Endodermal cell (in vitro differentiated cells): ENCODE data around the gene CLPSL1. TPM values are rescaled to one million over a fixed set of nuclear protein-coding genes. Genes with fewer than 3 reads are reported as not detected.

ENCODE experiments used
- DNase-seq: peaks from one replicate; pipeline ENCODE4 v3.0.0-alpha.2; 2017
- H3K27ac ChIP-seq: 2 replicates; pipeline ENCODE4 v1.5.1; 2013; ENCODE audit warnings: mild to moderate bottlenecking, low read depth, low read length, moderate library complexity
- H3K27me3 ChIP-seq: 2 replicates; pipeline ENCODE4 v1.6.1; 2013; ENCODE audit warnings: mild to moderate bottlenecking, low read length, moderate library complexity; ENCODE audit not compliant: insufficient read depth, control insufficient read depth, poor library complexity, severe bottlenecking
- H3K36me3 ChIP-seq: 2 replicates; pipeline ENCODE4 v1.7.0; 2013; ENCODE audit warnings: mild to moderate bottlenecking, low read length, moderate library complexity; ENCODE audit not compliant: control insufficient read depth, insufficient read depth
- H3K4me1 ChIP-seq: one replicate; pipeline ENCODE4 v1.7.0; 2013; ENCODE audit warnings: low read length; ENCODE audit not compliant: control insufficient read depth, insufficient read depth
- H3K4me3 ChIP-seq: 2 replicates; pipeline ENCODE4 v1.5.1; 2013; ENCODE audit warnings: mild to moderate bottlenecking, low read length, moderate library complexity
- H3K9ac ChIP-seq: 2 replicates; pipeline ENCODE4 v1.6.1; 2013; ENCODE audit warnings: mild to moderate bottlenecking, low read length, moderate library complexity; ENCODE audit not compliant: poor library complexity, severe bottlenecking; ENCODE audit errors: extremely low read depth
- H3K9me3 ChIP-seq: 2 replicates; pipeline ENCODE4 v1.6.1; 2013; ENCODE audit warnings: mild to moderate bottlenecking, low read length, moderate library complexity; ENCODE audit not compliant: control insufficient read depth
- H3K27ac Mint-ChIP-seq: 2 replicates; pipeline ENCODE4 v1.8.0; 2020; ENCODE audit warnings: mixed read lengths
- H3K27me3 Mint-ChIP-seq: 2 replicates; pipeline ENCODE4 v1.8.0; 2021; ENCODE audit warnings: mild to moderate bottlenecking, mixed read lengths; ENCODE audit not compliant: insufficient read depth
- H3K36me3 Mint-ChIP-seq: 2 replicates; pipeline ENCODE4 v1.8.0; 2020; ENCODE audit warnings: low read depth, mixed read lengths
- H3K4me1 Mint-ChIP-seq: 2 replicates; pipeline ENCODE4 v1.8.0; 2020; ENCODE audit warnings: mixed read lengths
- H3K4me3 Mint-ChIP-seq: 2 replicates; pipeline ENCODE4 v1.8.0; 2020; ENCODE audit warnings: mild to moderate bottlenecking, moderate library complexity, mixed read lengths
- H3K9me3 Mint-ChIP-seq: 2 replicates; pipeline ENCODE4 v1.8.0; 2020; ENCODE audit warnings: mild to moderate bottlenecking, mixed read lengths
- WGBS, 2 experiments: methylation state at CpG; one replicate each; pipeline versions ENCODE4 v1.1.5 to v1.1.7; 2013; ENCODE audit warnings: missing lambda C conversion rate in 2 of 2, mixed read lengths in 1 of 2; ENCODE audit not compliant: insufficient coverage in 1 of 2, insufficient read length in 1 of 2; 5-methylcytosine and 5-hydroxymethylcytosine counted together
- total RNA-seq, 2 donors: library from RNA; stranded (reverse); fragmentation: NEBNext Ultra II Directional in 1 of 2; extraction: Animal tissue kit (Norgen Biotek cat#: 25700) in 1 of 2; gene quantifications; 2 replicates in 1 of 2; 3 replicates in 1 of 2; pipeline ENCODE4 v1.2.1, GENCODE V29; 2021
- TF ChIP-seq, protein P1 (sequence below): fragments of 200-600 bp; sonication (generic); conservative IDR thresholded peaks from 2 replicates; pipeline ENCODE4 v1.5.0; 2021; ENCODE audit warnings: antibody characterized with exemption, mild to moderate bottlenecking

Gene CLPSL1
- total RNA-seq, 2 donors from 2014 or later = not detected

DNA sequence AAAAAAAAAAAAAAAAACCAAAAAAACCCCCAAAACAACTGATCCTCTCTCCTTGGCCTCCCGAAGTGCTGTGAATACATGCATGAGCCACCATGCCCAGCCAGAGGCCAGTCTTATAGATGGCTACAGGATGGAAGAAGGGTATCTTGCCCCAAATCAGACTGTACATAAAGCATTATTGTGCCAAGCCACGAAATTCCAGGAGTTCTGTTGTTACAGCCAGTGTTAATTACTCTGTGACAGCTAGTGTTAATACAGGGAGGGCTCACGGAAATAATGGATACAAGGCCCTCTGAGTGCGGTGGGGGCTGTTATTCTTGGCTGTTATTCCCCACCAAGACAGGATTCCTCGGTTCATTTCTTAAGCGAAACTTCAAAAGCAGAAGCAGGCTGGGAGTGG lies 5.8 kb upstream of the CLPSL1 start:
- Mint-ChIP-seq H3K4me3 (peak overlapping the region; percentile 56), H3K27ac (no peak overlapping the region), H3K9me3 (no peaks in the 10 kb centered on the region), H3K4me1 (peaks cover 8% of the 10 kb centered on the region), H3K36me3 (no peaks in the 10 kb centered on the region), H3K27me3 (peaks cover 20% of the 10 kb centered on the region)
- no peaks in the 10 kb centered on the region for H3K36me3 ChIP-seq
- H3K4me1 ChIP-seq = no peaks in the 10 kb centered on the region
- no peaks in the 10 kb centered on the region for H3K9me3 ChIP-seq
- no peak for DNase-seq
- 86 to 90% methylated on average over 6 of the region's 6 CpGs for WGBS, 2 experiments
- H3K4me3 ChIP-seq = no peak overlapping the region
- no peak overlapping the region for H3K9ac ChIP-seq
- TF ChIP-seq, protein P1, sequence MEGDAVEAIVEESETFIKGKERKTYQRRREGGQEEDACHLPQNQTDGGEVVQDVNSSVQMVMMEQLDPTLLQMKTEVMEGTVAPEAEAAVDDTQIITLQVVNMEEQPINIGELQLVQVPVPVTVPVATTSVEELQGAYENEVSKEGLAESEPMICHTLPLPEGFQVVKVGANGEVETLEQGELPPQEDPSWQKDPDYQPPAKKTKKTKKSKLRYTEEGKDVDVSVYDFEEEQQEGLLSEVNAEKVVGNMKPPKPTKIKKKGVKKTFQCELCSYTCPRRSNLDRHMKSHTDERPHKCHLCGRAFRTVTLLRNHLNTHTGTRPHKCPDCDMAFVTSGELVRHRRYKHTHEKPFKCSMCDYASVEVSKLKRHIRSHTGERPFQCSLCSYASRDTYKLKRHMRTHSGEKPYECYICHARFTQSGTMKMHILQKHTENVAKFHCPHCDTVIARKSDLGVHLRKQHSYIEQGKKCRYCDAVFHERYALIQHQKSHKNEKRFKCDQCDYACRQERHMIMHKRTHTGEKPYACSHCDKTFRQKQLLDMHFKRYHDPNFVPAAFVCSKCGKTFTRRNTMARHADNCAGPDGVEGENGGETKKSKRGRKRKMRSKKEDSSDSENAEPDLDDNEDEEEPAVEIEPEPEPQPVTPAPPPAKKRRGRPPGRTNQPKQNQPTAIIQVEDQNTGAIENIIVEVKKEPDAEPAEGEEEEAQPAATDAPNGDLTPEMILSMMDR = no peak
- peaks cover 17% of the 10 kb centered on the region for H3K27me3 ChIP-seq
- H3K27ac ChIP-seq = no peak overlapping the region

DNA sequence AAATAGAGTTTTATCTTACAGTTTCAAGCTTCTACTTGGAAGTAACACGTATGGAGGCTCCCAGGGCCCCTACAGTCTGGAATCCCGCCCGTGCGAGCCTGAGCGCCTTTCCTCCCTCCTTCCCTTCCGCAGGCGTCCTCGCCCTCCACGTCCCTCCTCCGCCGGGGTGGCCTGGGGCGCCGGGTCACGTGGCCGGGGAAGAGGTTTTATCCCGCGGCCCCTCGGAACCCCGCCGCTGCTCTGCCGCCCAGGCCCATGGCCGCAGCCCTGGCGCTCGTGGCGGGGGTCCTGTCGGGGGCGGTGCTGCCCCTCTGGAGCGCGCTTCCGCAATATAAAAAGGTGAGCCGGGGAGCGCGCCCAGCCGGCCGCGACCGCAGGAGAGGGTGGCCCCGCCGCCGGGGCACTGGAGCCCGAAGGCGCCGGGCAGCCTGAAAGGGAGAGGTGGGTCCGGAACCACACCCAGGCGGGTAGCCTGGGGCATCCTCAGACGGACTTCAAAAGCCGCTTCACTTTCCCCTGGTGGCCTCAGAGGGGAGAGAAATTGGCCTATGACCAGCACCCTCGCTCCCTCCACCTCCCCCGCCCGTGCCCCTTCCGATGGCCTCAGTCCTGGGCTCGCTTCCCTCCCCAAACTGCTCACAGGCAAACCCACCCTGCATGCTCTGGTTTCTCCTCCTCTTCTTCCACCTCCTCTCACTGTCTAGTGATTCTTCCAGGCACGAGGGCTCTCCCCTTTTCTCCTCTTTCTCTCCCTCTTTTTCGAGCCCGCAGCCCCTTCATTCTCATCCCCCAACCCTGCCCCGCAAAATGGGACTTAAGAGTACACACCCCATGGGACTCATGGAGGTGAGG lies 4.2 kb upstream of the CLPSL1 start, which contains the start of gene CLPSL2:
TSS of gene CLPSL2 (plus strand) at position 235 of the 852 bp plus-strand sequence. CDS start at position 256, 21 bp downstream.
- peaks cover 20% of the 10 kb centered on the region for H3K27me3 Mint-ChIP-seq
- H3K9me3 Mint-ChIP-seq = no peaks in the 10 kb centered on the region
- H3K27me3 ChIP-seq = peaks cover 17% of the 10 kb centered on the region
- peak within 1 kb of the TSS; percentile 73 for H3K4me3 ChIP-seq
- no peak within 1 kb of the TSS for H3K27ac Mint-ChIP-seq
- peaks cover 3% of the 10 kb centered on the region for H3K4me1 Mint-ChIP-seq
- H3K36me3 Mint-ChIP-seq = no peaks in the 10 kb centered on the region
- no peaks in the 10 kb centered on the region for H3K36me3 ChIP-seq
- no peaks in the 10 kb centered on the region for H3K4me1 ChIP-seq
- no peaks in the 10 kb centered on the region for H3K9me3 ChIP-seq
- 7 to 8% methylated on average over 11 to 56 of the region's 56 CpGs for WGBS, 2 experiments
- no peak within 1 kb of the TSS for H3K9ac ChIP-seq
- H3K4me3 Mint-ChIP-seq = peak within 1 kb of the TSS; percentile 56
- TF ChIP-seq, protein P1 = peak; percentile 49
- peak; percentile 87 for DNase-seq
- no peak within 1 kb of the TSS for H3K27ac ChIP-seq

DNA sequence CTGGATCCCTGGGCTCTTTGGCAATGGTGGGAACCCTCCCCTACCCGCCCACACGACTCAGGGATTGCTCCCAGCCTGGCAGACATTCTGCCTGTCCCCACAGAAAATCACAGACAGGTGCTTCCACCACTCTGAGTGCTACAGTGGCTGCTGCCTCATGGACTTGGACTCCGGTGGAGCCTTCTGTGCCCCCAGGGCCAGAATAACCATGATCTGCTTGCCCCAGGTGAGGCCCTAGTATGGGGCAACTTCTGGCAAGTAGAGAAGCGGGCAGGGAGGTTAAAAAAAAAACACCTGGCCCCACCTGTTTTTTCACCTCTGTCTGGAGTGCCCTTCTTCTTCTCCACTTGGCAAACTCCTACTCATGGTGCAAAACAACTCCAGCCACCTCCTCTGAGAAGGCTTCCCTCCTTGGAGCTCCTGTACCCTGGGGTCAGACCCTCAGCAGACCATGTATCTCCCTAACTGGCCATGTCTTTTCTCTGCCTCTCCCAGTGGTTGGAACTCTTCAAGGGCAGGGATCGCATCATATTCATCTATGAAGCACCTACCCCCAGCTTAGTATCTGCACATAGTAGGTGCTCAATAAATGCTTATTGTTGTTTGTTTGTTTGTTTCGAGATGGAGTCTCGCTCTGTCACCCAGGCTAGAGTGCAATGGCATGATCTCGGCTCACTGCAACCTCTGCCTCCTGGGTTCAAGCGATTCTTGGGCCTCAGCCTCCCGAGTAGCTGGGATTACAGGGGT lies 3.3 kb upstream of the CLPSL1 start:
- Histone ChIP-seq H3K4me3 (no peak overlapping the region), H3K4me1 (no peaks in the 10 kb centered on the region), H3K27ac (no peak overlapping the region), H3K27me3 (peaks cover 17% of the 10 kb centered on the region), H3K36me3 (no peaks in the 10 kb centered on the region), H3K9me3 (no peaks in the 10 kb centered on the region), H3K9ac (no peak overlapping the region)
- Mint-ChIP-seq H3K4me1 (no peaks in the 10 kb centered on the region), H3K36me3 (no peaks in the 10 kb centered on the region), H3K27me3 (peaks cover 20% of the 10 kb centered on the region), H3K9me3 (no peaks in the 10 kb centered on the region), H3K4me3 (peak overlapping the region; percentile 56), H3K27ac (no peak overlapping the region)
- WGBS, 2 experiments = 82 to 100% methylated on average over 4 to 10 of the region's 10 CpGs
- DNase-seq = no peak
- TF ChIP-seq, protein P1 = no peak
